ENCODE data around the gene CPM. TPM values are rescaled to one million over a fixed set of nuclear protein-coding genes. Genes with fewer than 3 reads are reported as not detected.

The CPM gene
- total RNA-seq, 1 experiment from 2014 or later: 0.96 TPM

- TF ChIP-seq, protein P1, sequence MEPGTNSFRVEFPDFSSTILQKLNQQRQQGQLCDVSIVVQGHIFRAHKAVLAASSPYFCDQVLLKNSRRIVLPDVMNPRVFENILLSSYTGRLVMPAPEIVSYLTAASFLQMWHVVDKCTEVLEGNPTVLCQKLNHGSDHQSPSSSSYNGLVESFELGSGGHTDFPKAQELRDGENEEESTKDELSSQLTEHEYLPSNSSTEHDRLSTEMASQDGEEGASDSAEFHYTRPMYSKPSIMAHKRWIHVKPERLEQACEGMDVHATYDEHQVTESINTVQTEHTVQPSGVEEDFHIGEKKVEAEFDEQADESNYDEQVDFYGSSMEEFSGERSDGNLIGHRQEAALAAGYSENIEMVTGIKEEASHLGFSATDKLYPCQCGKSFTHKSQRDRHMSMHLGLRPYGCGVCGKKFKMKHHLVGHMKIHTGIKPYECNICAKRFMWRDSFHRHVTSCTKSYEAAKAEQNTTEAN (CRISPR knock-in tag; IDR thresholded peaks at IDR 0.05): no peak
- TF ChIP-seq, protein P2, sequence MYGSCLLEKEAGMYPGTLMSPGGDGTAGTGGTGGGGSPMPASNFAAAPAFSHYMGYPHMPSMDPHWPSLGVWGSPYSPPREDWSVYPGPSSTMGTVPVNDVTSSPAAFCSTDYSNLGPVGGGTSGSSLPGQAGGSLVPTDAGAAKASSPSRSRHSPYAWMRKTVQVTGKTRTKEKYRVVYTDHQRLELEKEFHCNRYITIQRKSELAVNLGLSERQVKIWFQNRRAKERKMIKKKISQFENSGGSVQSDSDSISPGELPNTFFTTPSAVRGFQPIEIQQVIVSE (CRISPR knock-in tag; IDR thresholded peaks at IDR 0.05; ENCODE audit: borderline replicate concordance): no peak
- TF ChIP-seq NFYB (CRISPR knock-in tag; conservative IDR thresholded peaks at IDR 0.05; ENCODE audit: low read depth): no peak
- TF ChIP-seq ERG (CRISPR knock-in tag; IDR thresholded peaks at IDR 0.05): no peak
- TF ChIP-seq OVOL2 (CRISPR knock-in tag; IDR thresholded peaks at IDR 0.05; ENCODE audit: borderline replicate concordance): no peak
- TF ChIP-seq FOXP1 (CRISPR knock-in tag; IDR thresholded peaks at IDR 0.05; ENCODE audit: borderline replicate concordance): no peak
- no peak for TF ChIP-seq ZNF512 (CRISPR knock-in tag; IDR thresholded peaks at IDR 0.05; ENCODE audit: borderline replicate concordance)
- TF ChIP-seq, protein P3, sequence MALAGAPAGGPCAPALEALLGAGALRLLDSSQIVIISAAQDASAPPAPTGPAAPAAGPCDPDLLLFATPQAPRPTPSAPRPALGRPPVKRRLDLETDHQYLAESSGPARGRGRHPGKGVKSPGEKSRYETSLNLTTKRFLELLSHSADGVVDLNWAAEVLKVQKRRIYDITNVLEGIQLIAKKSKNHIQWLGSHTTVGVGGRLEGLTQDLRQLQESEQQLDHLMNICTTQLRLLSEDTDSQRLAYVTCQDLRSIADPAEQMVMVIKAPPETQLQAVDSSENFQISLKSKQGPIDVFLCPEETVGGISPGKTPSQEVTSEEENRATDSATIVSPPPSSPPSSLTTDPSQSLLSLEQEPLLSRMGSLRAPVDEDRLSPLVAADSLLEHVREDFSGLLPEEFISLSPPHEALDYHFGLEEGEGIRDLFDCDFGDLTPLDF (CRISPR knock-in tag; IDR thresholded peaks at IDR 0.05): no peak
- TF ChIP-seq SOX15 (CRISPR knock-in tag; IDR thresholded peaks at IDR 0.05): no peak
- no peak for TF ChIP-seq RELA (CRISPR knock-in tag; IDR thresholded peaks at IDR 0.05; ENCODE audit: borderline replicate concordance)
Observed at GRCh38 chr12:68855771-68856170, 77.2 kb downstream of the CPM start (continued).

GRCh38 chr12:68855111-68855510 is 77.9 kb downstream of the CPM start:
- H3K9me3 Mint-ChIP-seq: no peaks in the 10 kb centered on the region
- CTCF ChIA-PET: no interaction called here
- H3K4me1 Mint-ChIP-seq: no peaks in the 10 kb centered on the region
- H3K36me3 Mint-ChIP-seq: no peaks in the 10 kb centered on the region
- H3K4me3 Mint-ChIP-seq: no peak overlapping the region
- H3K27ac Mint-ChIP-seq: no peak overlapping the region
- ATAC-seq (no peak), DNase-seq (ENCODE audit: low spot score) (no peak)
- POLR2A ChIA-PET: no interaction called here
- H3K27me3 Mint-ChIP-seq (ENCODE audit: low read depth): no peaks in the 10 kb centered on the region
- TF ChIP-seq ZNF423 (CRISPR knock-in tag; IDR thresholded peaks at IDR 0.05) (no peak), MLX (CRISPR knock-in tag; IDR thresholded peaks at IDR 0.05) (no peak), ZNF121 (CRISPR knock-in tag; IDR thresholded peaks at IDR 0.05) (no peak), ZNF512 (CRISPR knock-in tag; IDR thresholded peaks at IDR 0.05; ENCODE audit: borderline replicate concordance) (no peak), FOXK1 (CRISPR knock-in tag; IDR thresholded peaks at IDR 0.05) (no peak), NFE2L1 (CRISPR knock-in tag; IDR thresholded peaks at IDR 0.05) (no peak), MXD4 (CRISPR knock-in tag; IDR thresholded peaks at IDR 0.05; ENCODE audit: borderline replicate concordance) (no peak)
- TF ChIP-seq, protein P4, sequence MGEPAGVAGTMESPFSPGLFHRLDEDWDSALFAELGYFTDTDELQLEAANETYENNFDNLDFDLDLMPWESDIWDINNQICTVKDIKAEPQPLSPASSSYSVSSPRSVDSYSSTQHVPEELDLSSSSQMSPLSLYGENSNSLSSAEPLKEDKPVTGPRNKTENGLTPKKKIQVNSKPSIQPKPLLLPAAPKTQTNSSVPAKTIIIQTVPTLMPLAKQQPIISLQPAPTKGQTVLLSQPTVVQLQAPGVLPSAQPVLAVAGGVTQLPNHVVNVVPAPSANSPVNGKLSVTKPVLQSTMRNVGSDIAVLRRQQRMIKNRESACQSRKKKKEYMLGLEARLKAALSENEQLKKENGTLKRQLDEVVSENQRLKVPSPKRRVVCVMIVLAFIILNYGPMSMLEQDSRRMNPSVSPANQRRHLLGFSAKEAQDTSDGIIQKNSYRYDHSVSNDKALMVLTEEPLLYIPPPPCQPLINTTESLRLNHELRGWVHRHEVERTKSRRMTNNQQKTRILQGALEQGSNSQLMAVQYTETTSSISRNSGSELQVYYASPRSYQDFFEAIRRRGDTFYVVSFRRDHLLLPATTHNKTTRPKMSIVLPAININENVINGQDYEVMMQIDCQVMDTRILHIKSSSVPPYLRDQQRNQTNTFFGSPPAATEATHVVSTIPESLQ (CRISPR knock-in tag; IDR thresholded peaks at IDR 0.05): no peak
- TF ChIP-seq, protein P5, sequence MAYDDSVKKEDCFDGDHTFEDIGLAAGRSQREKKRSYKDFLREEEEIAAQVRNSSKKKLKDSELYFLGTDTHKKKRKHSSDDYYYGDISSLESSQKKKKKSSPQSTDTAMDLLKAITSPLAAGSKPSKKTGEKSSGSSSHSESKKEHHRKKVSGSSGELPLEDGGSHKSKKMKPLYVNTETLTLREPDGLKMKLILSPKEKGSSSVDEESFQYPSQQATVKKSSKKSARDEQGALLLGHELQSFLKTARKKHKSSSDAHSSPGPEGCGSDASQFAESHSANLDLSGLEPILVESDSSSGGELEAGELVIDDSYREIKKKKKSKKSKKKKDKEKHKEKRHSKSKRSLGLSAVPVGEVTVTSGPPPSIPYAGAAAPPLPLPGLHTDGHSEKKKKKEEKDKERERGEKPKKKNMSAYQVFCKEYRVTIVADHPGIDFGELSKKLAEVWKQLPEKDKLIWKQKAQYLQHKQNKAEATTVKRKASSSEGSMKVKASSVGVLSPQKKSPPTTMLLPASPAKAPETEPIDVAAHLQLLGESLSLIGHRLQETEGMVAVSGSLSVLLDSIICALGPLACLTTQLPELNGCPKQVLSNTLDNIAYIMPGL (CRISPR knock-in tag; IDR thresholded peaks at IDR 0.05): no peak
- TF ChIP-seq, protein P6, sequence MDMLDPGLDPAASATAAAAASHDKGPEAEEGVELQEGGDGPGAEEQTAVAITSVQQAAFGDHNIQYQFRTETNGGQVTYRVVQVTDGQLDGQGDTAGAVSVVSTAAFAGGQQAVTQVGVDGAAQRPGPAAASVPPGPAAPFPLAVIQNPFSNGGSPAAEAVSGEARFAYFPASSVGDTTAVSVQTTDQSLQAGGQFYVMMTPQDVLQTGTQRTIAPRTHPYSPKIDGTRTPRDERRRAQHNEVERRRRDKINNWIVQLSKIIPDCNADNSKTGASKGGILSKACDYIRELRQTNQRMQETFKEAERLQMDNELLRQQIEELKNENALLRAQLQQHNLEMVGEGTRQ (CRISPR knock-in tag; IDR thresholded peaks at IDR 0.05): no peak
- TF ChIP-seq, protein P7, sequence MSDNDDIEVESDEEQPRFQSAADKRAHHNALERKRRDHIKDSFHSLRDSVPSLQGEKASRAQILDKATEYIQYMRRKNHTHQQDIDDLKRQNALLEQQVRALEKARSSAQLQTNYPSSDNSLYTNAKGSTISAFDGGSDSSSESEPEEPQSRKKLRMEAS (CRISPR knock-in tag; IDR thresholded peaks at IDR 0.05): no peak
- TF ChIP-seq, protein P2 (CRISPR knock-in tag; IDR thresholded peaks at IDR 0.05; ENCODE audit: borderline replicate concordance): no peak

Data from WTC11 (cell line).